HG03060 (cell line): Measurements from ENCODE around the gene ADAMTSL4.
"Not testable (repeated sequence)": the region's sequence is repeated elsewhere in the genome, so short reads cannot be mapped to it uniquely, and the experiment has no call there.

Experiments used
- ATAC-seq: cut with Tn5 transposase; IDR thresholded peaks from one replicate; pipeline ENCODE4 v1.9.1; 2021; ENCODE audit warnings: low read depth, moderate number of reproducible peaks; ENCODE audit not compliant: unreplicated experiment

Gene ADAMTSL4

GRCh38 chr1:150565240-150565991, 16.2 kb downstream of the ADAMTSL4 start:
- not testable (repeated sequence) for ATAC-seq

- ATAC-seq = no peak
Observed at GRCh38 chr1:150566589-150567340, 17.6 kb downstream of the ADAMTSL4 start.

GRCh38 chr1:150567341-150567716, 18.1 kb downstream of the ADAMTSL4 start:
- no peak for ATAC-seq

- ATAC-seq = no peak
Observed at GRCh38 chr1:150567717-150568593, 18.7 kb downstream of the ADAMTSL4 start.

GRCh38 chr1:150568594-150568966, 19.4 kb downstream of the ADAMTSL4 start:
- no peak for ATAC-seq

GRCh38 chr1:150572918-150573647, 23.9 kb downstream of the ADAMTSL4 start:
- ATAC-seq = no peak

GRCh38 chr1:150573648-150574071, 24.5 kb downstream of the ADAMTSL4 start:
- not testable (repeated sequence) for ATAC-seq

GRCh38 chr1:150574260-150575071, 25.3 kb downstream of the ADAMTSL4 start:
- no peak for ATAC-seq

- ATAC-seq = no peak
Observed at GRCh38 chr1:150575072-150575489, 25.9 kb downstream of the ADAMTSL4 start.

- ATAC-seq = no peak
Observed at GRCh38 chr1:150575518-150576366, 26.5 kb downstream of the ADAMTSL4 start.

GRCh38 chr1:150576367-150576711, 27.1 kb downstream of the ADAMTSL4 start:
- no peak for ATAC-seq

- no peak for ATAC-seq
Observed at GRCh38 chr1:150576794-150577556, 27.8 kb downstream of the ADAMTSL4 start.

- ATAC-seq = no peak
Observed at GRCh38 chr1:150577557-150578271, 28.5 kb downstream of the ADAMTSL4 start.

GRCh38 chr1:150578272-150579109, 29.3 kb downstream of the ADAMTSL4 start:
- ATAC-seq = no peak

GRCh38 chr1:150579110-150579944, 30.1 kb downstream of the ADAMTSL4 start, which contains the start of gene MCL1:
MCL1 (minus strand) TSS chr1:150579610; CDS start chr1:150579530, 80 bp downstream.
- ATAC-seq = peak; percentile 82
